LNCAP (cell line): ENCODE results near the gene PRXL2B.

ENCODE experiments used
- TF ChIP-seq, protein P1 (sequence below): fragments of 450-650 bp; IDR thresholded peaks from 2 replicates; pipeline ENCODE4 v1.5.1; 2017; ENCODE audit warnings: mild to moderate bottlenecking

Gene PRXL2B

DNA sequence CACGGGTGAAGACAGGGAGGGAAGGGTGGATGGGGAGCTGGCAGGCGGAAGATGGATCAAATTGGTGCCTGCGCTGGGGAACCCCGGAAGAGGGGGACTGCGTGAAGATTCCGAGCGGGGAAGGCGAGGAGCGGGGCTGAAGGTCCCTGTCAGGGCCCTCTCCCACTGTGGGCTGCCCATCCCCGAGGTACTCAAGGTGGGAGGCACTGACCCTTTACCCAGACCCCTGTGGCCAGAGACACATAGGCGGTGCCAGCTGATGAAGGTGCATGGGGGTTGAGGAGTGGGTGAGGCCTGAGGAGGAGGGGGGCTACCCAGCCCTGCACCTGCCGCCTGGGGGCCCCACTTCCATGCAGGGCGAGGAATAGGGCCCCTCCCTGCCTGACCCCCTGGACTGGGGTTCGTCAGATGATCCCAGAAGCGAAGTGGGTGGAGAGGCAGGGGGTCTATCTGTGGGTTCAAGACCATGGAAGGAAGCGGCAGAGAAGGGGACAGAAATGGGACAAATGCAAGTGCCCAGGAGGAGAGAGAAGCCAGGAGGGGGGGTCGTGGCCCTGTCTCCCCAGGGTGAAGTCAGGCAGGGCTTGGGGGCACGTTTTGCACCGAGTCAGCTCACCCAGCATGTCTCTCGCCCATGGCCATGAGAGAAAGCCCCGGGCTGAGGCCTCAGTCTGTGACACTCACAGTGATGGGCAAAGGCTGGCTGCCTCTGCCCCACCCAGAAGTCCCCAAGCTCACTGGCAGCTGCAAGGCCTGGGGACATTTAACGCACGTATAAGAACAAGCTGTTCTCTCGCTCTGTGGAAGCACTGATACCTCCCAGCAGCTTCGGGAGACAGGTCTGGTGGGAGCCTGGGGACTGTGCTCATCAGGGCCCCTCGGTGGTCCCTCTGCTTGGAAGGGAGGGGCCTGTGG is 53.3 kb downstream of the PRXL2B start:
- TF ChIP-seq, protein P1, sequence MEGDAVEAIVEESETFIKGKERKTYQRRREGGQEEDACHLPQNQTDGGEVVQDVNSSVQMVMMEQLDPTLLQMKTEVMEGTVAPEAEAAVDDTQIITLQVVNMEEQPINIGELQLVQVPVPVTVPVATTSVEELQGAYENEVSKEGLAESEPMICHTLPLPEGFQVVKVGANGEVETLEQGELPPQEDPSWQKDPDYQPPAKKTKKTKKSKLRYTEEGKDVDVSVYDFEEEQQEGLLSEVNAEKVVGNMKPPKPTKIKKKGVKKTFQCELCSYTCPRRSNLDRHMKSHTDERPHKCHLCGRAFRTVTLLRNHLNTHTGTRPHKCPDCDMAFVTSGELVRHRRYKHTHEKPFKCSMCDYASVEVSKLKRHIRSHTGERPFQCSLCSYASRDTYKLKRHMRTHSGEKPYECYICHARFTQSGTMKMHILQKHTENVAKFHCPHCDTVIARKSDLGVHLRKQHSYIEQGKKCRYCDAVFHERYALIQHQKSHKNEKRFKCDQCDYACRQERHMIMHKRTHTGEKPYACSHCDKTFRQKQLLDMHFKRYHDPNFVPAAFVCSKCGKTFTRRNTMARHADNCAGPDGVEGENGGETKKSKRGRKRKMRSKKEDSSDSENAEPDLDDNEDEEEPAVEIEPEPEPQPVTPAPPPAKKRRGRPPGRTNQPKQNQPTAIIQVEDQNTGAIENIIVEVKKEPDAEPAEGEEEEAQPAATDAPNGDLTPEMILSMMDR: no peak

DNA sequence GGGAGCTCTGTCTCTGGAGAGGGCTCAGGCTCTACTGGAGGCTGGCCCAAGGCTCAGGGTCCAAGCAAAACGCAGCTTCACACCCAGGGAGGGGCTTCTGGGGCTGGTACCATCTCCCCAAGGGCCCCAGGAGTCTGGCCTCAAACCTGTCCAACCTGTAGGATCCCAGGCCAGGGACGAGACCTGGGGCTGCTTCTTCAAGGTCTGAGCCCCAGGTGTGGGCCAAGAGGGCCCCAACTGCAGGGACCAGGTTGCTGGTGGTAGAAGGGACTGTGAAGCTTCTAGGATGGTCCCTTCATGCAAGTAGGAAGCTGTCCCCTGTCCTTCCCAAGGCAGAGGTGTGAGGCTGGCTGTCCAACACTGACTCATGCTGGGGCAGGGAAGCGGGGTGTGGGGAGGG is 54.0 kb downstream of the PRXL2B start:
- TF ChIP-seq, protein P1: no peak
